NCI-H2171 treated with DMSO at 0.1 percent for 48 hours (cell line): ENCODE measurements around the gene RPRD1A.
"Not testable (repeated sequence)": the region's sequence is repeated elsewhere in the genome, so short reads cannot be mapped to it uniquely, and the experiment has no call there.

Experiments
- DNase-seq: peaks from one replicate; lab custom pipeline; 2025; lab: John Stamatoyannopoulos, UW

Gene RPRD1A

GRCh38 chr18:35969676-35970075 is 97.7 kb downstream of the RPRD1A start:
- DNase-seq: no peak

- DNase-seq: no peak
Observed at GRCh38 chr18:35968278-35968880, 99.0 kb downstream of the RPRD1A start.

GRCh38 chr18:35967866-35968265 is 99.5 kb downstream of the RPRD1A start:
- DNase-seq: not testable (repeated sequence)

- no peak for DNase-seq
Observed at GRCh38 chr18:35964319-35964718, 103.0 kb downstream of the RPRD1A start.

- DNase-seq: no peak
Observed at GRCh38 chr18:35962320-35962719, 105.0 kb downstream of the RPRD1A start.

GRCh38 chr18:35956226-35956625 is 111.1 kb downstream of the RPRD1A start:
- DNase-seq: no peak

- no peak for DNase-seq
Observed at GRCh38 chr18:35953688-35954087, 113.7 kb downstream of the RPRD1A start.

- no peak for DNase-seq
Observed at GRCh38 chr18:35950628-35950982, 116.8 kb downstream of the RPRD1A start.

GRCh38 chr18:35949903-35950627 is 117.3 kb downstream of the RPRD1A start:
- DNase-seq: peak; percentile 69

- no peak for DNase-seq
Observed at GRCh38 chr18:35949090-35949489, 118.3 kb downstream of the RPRD1A start.

- no peak for DNase-seq
Observed at GRCh38 chr18:35948080-35948479, 119.3 kb downstream of the RPRD1A start.

- no peak for DNase-seq
Observed at GRCh38 chr18:35942661-35943060, 124.7 kb downstream of the RPRD1A start.

GRCh38 chr18:35942133-35942532 is 125.2 kb downstream of the RPRD1A start:
- no peak for DNase-seq

GRCh38 chr18:35941299-35941698 is 126.1 kb downstream of the RPRD1A start:
- DNase-seq: no peak
